Activated naive CD4-positive, alpha-beta T cell treated with anti-CD3 and anti-CD28 coated beads, Interleukin-2, amount 50 U/mL, for 16 hours (primary cell): Measurements from ENCODE around the gene ATP4A.

ENCODE experiments used
- DNase-seq: peaks from one replicate; pipeline ENCODE4 v3.0.0-alpha.2; 2020

Gene ATP4A

DNA sequence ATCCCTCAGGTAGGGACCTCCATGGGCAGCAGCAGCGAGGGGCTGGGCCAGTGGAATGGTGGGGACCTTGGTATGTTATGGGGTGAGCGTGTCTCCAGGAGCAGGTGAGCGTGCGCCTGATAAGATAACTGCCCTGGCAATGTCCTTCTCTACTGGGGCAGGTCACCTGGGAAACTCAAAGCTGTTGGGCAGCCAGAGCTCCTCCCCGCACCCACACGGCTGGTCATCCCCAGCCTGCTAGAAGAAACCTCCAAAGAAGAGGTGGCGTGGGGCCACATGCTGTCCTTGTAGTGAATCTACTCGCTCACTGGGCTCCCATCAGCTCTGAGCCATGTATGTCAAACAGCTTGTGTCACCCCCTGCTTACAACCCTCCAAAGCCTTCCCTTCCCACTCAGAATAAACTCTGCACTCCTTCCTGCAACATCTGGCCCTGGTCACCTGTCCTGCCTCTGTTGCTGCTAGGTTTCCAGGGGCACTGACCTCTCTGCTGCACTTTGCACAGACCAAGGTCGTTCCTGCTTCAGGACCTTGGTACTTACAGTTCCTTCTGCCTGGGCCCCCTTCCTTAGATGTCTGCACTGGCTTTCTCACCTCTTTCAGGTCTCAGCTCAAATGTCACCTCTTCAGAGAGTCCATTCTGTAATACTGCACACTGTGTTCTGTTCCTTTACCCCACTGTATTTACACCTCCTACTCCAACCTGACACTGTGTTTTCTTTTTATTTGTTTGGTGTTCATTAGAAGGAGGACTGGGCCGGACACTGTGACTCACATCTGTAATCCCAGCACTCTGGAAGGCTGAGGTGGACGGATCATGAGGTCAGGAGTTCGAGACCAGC, 1.8 kb upstream of the ATP4A start:
- DNase-seq: no peak

GRCh38 chr19:35562776-35563175, 682 bp downstream of the ATP4A start:
- DNase-seq: no peak

DNA sequence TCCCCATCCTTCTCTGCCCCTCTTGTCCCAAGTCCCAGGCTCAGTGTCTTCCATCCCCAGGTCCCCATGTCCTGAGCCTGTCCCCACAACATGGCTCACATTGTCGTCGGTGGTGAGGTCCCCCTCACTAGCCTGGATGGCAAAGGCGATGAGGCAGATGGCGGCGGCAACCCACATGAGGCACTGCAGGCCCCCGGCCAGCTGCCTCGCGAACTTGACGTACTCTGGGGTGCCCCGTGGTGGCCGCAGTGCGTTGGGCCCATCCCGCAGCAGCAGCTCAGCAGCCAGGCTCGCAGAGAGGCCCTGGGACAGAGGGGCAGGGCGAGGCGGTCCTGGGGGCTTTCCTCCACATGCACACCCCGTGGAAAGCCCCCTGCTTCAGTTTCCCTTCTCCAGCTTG, 1.1 kb downstream of the ATP4A start:
- DNase-seq: no peak

DNA sequence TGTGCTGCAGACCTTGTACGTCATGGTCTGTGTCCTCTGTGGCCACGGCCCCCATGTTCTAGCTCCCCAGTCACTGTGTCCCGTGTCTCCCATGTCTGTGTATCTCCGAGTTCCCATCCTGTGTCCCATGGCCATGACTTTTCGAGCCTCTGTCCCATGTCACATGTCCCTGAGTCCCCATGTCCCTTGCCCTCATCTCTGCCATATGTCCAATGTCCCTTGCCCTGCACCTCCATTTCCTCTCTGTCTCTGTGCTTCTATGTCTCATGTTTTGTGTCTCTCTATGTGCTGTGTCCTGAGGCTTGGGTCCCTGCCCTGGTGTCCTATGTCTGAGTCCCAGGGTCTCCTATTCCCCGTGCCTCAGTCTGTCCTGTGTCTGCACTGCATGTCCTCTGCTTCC, 2.0 kb downstream of the ATP4A start:
- no peak for DNase-seq

- no peak for DNase-seq
Observed at GRCh38 chr19:35560677-35561076, 2.8 kb downstream of the ATP4A start.

GRCh38 chr19:35560271-35560670, 3.2 kb downstream of the ATP4A start:
- DNase-seq: no peak

- no peak for DNase-seq
Observed at GRCh38 chr19:35559781-35560180, 3.7 kb downstream of the ATP4A start.

DNA sequence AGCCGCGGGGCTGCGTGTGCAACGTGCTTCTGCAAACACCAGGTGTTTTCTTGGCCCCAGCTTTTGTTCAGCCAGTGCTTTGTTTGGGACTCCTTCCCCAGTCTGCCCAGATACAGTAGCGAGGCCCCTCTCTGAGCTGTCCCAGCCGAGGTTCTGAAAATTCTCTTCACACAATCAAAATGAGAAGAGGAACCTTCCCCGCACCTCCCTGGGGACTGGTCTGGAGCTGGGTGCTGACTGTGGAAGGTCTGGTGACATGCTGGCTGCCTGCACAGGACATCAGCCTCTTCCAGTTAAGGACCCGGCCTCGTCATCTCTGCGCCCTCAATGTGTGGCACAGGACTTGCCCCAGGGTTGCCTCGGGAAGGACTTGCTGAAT, 4.2 kb downstream of the ATP4A start:
- no peak for DNase-seq

DNA sequence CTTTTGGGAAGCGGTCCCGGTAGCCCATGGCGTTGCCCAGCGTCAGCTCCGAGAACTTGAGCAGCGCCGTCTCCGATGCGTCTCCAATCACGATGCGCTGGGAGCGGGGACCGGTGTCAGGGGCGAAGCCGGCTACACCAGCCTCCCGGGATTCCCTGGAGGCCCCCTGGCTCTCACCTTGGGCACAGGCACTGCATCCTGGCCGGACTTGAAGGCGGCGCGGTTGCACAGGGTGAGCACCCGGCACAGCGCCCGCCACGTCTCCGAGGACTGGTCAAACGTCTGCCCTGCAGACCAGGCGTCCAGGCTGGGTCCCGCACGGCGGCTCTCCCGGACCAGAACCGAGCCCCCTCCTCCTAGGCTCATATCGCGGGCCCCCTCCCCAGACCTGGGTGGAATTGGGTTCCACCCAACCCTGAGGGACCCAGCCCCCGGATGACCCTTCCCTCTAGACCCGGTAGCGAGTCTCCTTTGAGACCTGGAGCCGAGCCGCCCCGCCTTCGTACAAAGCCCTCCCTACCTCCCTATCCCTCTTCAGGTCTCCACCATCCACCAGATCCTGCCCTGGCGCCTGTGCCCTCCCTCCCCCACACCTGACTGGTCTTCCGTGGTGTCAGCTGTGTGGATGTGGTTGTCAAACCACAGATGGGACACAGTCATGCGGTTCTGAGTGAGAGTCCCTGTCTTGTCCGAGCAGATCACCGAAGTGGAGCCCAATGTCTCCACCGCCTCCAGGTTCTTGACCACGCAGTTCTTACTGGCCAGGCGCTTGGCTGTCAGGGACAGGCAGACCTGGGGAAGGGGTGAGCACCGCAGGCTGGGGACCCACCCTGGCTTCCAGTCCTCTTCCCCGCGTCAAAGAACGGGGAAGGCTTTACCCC, 4.8 kb downstream of the ATP4A start:
- DNase-seq: no peak

DNA sequence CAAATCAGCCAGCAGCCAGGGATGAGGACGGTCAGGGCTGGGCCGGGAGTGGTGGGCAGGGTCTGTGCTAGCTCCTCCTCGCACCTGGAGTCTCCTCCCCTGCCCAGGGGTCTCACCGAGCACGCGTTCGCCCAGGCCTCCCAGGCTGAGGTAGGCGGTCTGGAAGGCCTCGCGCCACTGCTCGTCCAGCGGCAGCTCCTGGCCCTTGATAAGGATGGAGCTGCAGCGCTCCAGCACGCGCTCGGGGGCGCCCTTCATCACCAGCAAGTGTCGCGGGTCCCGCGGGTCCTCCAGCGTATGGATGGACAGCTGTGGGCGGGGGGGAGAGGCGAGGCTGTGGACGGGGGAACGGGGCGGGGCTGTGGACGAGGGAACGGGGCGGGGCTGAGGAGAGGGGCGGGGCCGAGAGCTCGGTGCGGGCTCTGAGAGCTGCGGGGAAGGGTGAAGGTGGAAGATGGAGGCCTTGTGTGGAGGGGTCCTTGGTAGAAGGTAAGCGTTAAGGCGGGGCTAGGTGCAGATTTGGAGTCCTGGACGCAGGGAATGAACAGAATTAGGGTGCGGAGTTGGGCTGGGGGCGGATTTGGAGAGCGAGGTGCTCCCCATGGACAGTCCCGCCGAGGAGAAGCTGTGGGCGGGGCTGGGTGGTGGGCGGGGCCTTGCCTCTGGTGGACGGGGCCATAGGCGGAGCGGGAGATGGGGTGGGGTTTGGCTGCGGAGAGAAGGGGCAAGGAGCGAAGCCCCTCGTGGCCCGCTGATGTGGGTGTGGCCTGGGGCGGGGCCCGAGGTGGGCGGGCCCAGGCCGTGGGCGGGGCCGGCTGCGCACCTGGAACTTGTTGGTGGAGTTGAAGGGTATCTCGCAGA, 5.7 kb downstream of the ATP4A start:
- peak; percentile 56 for DNase-seq

DNA sequence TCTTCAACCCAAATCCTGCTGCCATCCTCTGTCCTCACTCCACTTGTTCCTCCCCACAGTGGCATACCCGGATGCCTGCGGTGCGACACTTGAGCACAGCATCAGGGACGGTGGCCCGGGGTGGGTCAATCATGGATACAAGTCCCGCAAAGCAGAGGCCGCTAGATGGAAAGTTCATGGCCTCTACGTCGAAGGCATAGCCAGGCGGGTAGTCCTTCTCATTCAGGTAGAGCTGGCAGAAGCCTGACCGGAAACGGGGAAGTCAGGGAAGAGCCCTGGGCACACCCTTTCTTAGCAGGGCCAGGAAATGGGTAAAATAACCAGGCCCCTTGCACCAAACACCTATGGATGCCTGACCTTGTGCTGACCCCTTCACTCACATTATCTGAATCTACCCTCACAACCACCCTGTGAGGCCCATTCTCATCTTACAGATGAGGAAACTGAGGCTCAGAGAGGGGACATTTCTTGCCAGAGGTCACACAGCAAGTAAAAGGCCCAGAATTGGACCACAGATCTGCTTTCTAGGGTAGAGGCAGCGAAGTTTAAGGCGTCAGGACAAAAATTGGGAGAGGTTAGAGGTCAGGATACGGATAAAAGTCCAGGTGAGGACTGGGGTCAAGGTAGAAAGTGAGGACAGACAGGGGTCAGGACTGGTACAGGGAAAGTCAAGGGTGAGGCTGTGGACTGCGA, 6.5 kb downstream of the ATP4A start:
- DNase-seq: no peak

- no peak for DNase-seq
Observed at GRCh38 chr19:35556025-35556590, 7.3 kb downstream of the ATP4A start.

DNA sequence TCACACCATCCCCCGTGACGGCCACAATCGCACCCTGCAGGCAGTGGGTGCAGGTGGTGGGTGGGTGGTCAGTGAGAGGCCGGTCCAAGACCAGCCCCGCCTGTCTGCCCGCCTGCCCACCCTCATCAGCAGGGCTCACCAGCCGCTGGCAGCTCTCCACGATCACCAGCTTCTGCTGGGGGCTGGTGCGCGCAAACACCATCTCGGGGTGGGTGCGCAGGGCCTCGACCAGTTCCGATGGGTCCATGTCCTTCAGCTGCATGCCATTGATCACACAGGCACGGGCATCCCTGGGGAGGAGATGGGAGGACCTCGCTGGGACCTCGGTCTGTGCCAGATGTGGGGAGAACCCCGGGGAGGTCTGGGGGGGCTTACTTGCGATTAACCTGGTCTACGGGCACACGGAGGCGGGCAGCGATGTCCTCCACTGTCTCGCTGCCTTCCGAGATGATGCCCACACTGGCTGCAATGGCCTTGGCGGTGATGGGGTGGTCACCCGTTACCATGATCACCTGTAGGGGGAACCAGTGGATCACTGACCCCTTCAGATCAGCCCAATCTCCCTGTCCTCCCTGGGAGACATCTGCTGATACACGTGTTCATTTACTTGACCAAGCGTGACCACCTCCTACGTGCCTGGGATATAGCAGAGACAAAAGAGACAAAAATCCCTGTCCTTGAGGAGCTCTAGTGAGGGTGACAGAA, 8.0 kb downstream of the ATP4A start:
- no peak for DNase-seq

GRCh38 chr19:35554076-35554475, 9.4 kb downstream of the ATP4A start:
- DNase-seq: no peak

GRCh38 chr19:35553385-35554000, 10.0 kb downstream of the ATP4A start:
- no peak for DNase-seq

GRCh38 chr19:35552534-35553384, 10.7 kb downstream of the ATP4A start:
- no peak for DNase-seq

DNA sequence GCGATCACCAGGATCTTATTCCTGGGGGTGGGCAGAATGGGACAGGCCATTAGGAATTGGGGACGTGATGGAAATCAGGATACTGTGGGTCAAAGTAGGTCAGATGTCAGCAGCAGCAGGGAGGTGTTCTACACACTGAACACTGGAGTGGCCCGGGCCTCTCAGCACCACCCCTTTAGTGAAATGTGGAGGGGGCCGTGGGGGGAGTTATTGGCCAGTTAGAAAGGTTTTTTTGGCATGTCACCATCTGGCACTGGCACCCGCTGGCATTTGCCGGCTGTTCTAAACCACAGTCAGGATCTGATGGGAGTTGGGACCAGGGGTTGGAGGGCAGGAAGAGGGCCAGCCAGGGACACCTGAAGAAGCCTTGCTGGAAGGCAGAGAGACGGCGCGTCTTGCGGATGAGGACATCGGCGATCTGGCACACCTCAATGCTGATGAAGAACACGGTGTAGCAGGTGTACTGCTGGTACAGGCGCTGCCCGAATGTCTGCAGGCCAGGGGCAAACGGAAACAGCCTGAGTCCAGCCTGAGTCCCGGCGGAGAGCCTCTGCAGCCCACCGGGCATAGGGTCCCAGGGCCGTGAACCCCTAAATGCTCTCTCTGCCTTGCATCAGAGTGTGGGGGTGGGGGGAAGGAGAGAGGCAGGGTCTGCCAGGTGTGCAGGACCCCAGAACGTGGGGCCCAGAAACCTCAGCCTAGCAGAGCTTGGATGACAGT, 12.2 kb downstream of the ATP4A start:
- DNase-seq: no peak

DNA sequence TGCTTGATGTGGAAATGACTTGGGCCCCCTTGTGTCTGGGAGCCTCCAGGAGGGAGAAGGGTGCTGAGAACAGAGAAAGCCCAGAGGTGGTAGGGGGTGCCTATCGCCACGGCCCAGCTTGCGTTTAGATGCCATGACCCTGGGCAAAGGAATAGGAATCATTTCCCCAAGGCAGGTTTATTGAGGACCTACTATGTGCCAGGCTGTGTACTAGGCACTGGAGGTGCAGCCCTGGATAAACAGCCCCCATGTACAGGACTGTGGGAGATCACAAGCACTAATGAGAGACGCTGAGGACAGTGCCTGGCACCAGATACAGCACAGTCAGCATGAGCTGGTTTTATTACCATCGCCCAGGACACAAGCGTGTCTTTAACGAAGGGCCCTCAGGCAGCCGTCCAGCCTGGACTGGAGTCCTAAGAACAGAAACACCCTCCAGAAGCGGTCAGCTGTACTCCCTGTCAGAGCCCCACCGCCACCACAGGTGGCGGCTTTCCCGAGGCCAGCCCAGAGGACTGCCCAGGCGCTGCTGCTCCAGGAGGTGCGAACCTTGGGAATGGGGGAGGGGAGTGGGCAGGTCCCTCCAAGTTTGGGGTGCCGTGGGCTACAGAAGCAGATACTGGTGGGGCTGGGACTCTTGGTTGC, 13.5 kb downstream of the ATP4A start:
- no peak for DNase-seq
